NCI-H2196 treated with DMSO at 0.1 percent for 48 hours (cell line): ENCODE measurements around the gene ADCY1.

ENCODE experiments used
- DNase-seq: peaks from one replicate; lab custom pipeline; 2025; ENCODE audit not compliant: unreplicated experiment; lab: John Stamatoyannopoulos, UW

The ADCY1 gene

DNA sequence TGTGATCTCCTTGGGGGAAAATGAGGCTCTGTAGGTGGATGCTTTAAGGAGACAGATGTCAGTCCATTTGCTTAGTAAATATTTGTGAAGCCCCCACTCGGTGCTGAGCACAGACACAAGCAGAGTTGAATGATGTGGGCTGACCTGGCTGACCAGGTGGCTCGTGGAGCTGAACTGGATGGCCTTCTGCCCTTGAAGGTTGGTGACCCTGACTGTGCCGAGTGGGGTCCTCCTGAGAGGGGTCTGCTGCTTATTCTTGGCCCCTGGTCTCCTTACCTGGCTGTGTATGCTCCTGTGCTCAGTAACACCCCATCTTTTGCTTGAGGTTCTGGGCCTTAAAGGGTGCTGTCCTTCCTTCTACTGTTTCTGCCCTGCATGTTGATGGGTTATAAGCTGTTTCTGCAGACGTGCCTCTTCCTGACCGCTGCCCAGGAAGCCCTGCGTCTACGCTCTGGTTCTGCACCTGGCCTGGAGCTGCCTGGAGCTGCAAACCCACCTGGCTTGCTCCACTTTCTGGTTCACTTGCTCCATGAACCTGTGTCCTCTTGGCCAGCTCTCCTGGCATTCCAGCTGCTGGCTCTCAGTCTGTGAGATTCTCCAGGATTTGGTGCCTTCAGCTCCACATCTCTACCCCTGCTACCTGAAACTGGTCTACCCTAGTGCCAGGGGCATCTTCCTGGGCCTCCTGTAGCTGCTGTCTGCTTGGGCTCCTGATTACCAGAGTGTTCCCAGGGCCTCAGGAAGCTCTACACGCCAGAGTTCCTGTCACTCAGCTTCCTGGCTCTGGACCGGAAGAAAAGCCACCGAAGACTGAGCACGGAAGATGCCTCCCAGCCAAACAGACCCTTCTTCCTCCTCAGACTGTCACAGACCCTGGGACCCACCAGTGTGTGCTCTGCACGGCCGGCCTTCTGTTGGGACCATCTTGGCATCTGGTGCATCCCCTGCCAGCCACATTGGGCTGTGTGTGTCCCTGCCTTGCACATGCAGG is 76.5 kb downstream of the ADCY1 start:
- no peak for DNase-seq

DNA sequence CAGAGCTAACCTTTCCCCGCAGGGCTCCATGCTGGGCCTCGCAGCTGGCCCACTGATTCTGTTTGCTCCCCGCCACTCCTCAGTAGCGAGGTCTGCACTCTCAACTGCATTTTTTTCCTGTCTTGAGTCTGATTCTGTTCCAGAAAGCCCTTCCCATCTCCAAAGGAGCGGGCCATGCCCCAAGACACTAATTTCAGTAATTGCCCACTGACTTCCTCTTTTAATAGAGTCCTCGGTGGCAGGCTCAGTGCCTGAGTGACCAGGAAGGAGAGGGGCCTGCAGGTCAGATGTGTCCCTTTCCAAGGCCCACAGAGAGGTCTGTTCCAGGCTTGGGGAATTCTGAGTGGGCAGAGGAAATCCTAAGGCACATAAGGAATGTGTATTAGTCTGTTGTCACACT is 77.4 kb downstream of the ADCY1 start:
- no peak for DNase-seq

DNA sequence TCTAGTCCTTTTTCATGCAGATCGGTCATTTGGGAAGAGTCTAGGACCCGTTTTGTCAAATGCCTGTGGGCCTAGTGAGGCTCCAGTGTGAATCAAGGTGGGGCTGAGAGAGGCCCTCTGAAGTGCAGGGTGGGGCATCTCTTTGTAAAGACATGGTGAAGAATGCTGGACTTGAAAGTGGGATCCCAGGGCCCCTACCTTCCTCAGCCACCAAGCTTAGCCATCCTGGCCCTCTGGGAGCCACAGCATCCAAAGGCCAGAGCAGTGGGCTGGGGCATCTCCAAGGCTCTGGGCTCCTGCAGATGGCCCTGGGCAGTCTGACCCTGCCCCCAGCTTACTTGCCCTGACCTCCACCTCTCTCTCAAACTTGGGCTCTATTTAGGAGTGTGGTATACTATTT is 78.5 kb downstream of the ADCY1 start:
- no peak for DNase-seq

DNA sequence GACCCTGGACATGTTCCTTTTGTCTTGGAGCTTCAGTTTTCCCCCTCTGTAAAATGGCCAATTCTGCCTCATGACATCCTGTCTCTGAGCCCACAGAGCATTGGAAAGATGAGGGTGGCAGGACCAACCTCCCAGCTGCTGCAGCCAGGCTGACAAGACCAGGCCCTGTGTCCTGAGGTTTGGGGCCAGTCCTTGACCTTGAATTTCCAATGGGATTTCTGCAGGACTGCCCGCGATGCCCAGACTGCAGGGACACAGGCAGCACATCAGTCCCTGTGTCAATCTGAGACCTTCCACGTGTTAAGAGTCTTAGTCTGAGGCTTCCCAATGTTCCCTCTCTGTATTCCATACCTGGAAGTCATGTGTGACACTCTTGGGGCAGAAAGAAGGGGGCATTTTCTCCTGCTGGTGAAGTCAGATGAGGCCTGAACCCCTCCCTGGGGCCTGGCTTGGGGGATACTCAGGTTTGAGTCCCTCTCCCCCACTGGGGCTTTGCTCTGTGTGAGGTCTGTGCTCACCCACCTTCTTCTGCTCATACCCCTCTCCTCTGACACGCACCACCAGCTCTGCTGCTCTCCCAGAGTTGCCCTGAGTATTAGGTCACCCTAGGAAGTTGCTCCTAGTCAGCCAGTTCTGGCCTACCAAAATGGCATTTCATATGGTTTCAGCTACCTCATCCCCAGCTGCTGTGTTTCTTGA is 79.2 kb downstream of the ADCY1 start:
- no peak for DNase-seq

DNA sequence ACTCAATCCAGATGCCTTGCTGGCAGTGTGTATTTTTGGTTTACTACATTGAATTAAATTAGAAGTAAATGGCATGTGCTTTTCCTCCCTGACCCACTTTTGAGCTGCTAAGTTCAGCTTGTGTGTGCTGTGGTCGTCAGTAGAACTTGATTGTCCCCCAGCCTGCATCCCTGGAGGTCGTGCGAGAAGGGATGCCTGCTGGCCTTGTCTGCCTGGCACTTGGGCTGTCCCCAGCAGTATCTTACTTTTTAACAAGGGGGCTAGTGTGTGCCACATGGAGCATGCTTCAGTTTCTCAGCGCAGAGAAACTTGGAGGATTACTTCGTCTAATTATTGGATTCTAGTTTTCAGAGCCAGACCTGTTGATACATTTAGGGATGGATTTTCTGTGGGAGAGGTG is 80.2 kb downstream of the ADCY1 start:
- no peak for DNase-seq

DNA sequence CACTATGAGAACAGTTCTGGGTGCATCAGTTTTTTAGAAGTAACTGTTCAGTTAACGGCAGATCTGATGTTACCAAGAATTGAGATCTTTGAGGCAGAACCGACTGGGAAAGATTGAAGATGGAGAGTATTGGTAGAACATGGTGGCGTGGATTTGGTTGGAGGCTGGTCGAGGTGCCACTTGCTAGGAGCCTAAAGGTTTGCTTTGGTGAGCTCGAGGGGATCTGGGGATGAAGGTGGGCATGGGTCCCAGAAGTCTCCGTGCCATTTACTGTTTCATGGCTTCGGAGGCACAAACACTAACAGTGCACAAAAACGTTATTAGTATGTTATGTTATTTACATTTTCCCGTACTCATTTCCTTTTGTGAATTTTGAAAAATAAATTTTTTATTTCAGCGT is 81.4 kb downstream of the ADCY1 start:
- no peak for DNase-seq

DNA sequence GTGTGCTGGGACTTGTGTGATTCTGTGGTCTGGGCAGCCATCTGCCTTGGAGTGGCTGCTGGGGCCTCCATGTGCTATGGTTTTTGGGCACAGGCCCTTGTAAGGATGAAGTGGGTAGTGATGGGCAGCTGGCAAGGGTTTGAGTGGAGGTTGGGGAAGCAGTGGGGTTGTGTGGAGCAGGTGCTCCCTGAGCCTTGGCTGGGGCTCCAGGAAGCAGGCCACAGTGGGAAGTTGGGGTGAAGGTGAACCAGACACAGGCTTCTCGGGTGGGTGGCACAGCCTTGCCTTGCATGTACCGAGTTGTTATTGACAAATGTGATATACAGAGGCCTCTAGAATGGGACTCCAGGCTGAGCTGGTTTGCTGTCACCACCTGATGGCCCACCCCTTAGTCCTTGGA is 82.3 kb downstream of the ADCY1 start:
- DNase-seq: no peak

DNA sequence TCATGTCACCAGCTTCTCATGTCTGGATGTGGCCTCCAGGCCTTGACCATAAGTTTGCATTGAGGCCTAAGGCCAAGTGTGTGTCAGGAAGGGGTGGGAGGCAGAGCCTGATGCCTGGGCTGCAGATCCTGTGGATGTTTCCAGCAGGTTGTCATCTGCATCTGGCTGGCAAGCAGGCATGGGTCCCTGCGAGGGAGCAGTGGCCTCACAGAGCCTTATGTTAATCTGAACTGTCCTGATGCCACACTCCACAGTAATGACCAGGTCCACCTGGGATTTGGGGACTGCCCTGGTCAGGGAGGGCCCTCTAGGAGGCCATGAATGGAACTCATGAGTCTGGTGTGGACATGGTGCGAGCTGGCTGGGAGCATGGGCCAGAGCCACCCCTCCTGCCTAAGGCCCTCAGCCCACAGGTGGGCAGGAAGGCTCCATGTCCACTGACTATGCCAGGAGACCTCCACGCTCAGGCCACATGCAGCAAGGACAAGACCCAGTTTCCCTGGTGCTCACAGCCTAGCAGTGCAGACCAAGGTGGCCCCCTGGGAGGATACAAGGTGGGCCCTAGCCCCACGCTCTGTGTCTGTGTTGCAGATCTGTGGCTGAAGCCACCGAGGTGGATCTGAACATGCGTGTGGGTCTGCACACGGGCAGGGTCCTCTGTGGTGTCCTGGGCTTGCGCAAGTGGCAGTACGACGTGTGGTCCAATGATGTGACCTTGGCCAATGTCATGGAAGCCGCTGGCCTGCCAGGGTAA is 83.1 kb downstream of the ADCY1 start:
- DNase-seq: no peak

DNA sequence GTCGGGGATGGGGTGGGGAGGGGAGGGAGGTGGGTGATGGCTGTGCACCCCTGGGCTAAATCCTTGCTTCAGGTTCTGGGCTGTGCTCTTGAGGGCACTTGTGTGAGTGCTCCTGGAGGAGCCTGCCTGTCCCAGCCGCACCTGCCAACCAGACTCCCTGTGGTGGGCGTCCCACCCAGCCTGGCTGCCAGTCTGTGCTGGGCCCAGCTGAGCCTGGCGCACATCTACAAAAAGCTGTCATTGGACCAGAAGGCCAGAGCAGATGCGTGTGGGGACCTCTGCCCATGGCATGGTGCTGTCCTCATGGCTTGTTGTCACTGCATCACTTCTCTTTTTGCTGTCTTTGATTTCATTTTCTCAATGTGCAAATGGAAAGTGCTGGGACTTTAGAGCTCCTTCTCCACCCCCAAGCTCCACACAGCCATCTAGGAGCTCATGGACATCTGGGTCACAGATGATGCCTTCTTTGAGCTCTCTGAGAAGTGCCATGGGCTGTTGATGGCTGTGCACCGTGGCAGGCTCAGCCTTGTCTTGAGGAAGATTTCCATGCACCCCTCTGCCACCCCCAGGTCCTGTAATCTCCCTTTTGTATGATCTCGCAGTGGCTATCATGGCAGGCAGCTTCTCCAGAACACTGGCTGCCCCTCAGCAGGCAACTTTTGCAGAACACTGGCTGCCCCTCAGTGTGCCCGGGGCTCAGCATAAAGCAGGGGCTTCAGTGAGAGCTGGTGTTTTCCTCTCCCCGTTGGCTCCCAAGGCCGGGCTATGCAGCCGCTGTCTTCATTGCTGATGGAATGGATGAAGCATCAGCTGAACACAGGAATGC is 83.9 kb downstream of the ADCY1 start:
- DNase-seq: no peak

DNA sequence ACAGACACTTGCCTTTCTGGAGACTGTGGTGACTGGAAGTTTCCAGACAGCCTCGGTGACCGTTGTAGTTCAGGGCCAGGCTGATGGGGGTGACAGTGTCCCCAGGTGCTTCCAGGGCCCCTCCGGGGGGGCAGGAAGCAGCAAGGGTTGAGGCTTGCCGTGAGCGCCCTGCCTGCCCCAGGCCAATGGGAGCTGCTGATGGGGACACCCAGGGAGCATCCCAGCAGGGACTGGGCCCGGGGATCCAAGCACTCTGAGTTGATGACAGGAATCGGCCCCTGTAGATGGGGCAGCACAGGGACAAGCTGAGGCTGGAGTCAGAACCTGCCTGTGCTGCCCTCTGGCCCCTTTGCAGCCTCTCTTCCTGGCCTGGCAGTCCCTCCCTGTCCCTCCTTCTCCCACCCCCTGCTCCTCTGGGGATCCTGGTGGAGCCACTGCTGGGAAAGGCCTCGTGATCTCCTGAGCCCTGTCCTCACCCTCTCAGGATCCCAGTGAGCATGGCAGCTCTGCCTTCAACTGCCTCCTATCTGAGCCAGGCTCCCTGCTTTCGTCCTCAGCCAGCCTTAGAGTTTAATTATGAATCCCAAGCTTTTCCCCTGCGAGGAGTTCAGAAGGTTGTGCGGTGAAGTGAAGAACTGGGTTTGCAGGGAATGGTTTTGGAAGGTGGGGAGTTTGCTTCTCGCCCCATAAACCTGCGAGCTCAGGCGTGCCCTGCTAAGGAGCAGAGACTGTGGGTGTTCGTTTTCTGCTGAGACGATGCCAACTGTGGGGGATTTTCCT is 84.7 kb downstream of the ADCY1 start:
- DNase-seq: no peak

DNA sequence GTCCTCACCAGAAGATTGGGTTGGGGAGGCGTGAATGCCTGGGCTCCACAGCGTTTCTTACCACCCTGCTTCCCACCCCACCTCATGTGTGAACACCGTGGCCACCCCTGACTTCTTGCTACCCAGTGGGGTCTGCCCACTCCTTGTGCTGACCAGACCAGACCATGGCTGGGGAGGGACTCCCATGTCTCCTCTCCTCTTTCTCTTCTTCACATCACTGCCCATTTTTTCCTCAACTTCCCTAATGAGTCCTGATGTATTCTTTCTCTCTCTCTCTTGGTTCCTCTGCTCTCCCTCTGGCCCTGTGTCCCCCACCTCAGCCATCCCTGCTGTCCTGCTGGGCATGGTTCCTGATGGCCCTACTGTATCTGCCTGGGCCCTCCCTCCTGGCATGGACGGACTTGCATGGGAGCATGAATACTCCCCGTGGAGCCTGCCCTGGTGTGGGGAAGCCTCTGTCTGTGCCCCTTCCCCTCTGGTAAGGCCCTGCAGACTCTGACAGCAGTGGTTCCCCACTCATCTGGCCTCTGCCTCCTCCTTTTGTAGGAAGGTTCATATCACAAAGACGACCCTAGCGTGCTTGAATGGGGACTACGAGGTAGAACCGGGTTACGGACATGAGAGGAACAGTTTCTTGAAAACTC is 85.5 kb downstream of the ADCY1 start:
- DNase-seq: no peak

DNA sequence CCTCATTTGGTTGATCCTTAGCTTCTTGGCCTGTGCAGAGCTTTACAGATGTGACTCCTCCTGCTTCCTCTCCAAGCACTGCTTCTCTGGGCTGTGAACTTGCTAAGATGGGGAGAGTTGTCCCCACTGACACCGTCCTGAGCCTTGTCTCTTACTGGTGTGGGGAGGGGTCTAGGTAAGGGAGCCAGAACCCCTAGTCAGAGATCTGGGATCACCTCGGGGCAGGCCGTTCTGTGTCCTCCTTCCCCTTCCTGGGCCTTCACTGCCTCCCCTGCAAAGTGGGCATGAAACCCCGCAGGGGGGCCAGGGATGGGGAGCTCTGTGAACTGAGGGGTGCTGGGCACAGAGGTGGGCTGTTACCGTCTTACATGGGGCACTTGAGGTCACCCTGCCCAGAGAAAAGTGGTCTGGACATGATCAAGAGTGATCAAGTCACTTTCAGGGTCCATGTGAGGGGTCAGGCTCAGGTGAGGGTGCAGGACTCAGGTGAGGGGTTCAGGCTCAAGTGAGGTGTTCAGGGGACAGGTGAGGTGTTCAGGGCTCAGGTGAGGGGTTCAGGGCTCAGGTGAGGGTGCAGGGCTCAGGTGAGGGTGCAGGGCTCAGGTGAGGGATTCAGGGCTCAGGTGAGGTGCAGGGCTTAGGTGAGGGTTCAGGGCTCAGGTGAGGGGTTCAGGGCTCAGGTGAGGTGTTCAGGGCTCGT is 86.2 kb downstream of the ADCY1 start:
- no peak for DNase-seq

DNA sequence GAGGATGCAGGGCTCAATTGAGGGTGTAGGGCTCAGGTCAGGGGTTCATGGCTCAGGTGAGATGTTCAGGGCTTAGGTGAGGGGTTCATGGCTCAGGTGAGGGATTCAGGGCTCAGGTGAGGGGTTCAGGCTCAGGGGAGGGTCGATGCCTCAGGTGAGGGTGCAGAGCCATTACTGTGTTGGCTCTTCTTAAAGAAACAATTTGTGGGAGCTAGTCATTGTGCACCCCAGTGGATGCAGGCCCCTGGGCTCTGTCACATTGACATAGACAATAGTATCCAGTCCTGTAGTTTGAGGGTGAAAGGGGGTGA is 86.7 kb downstream of the ADCY1 start:
- no peak for DNase-seq

DNA sequence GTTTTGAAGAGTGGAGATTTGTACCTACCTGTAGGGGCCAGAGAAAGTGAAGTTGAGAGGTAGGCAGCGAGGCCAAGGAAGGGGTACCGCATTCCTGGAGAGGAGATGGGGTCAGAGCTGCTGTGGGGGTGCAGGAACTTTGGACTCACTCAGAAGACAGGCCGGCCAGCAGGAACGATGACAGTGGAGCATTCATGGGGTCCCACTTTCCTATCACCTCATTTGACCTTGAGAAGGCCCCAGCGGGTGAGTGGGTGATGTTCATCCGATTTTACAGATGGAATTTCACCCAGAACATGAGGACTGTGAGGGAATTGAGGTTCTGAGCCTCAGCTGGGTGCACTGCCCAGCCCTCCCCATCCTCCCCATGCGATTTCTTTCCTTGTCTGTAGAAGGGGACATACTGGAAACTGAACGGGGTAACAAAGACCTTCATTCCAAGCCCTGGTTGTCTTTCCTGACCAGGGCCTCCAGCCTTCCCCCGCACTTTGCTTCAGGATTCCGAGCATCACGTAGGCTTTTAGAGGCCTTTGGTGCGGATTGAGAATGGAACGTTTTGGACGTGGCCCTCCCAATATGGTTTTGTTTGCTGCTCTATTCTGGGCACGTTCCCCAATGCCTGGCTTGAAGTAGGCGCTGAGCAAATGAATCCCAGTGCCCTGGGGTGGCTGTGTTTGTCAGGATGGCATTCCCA is 87.3 kb downstream of the ADCY1 start:
- DNase-seq: no peak

DNA sequence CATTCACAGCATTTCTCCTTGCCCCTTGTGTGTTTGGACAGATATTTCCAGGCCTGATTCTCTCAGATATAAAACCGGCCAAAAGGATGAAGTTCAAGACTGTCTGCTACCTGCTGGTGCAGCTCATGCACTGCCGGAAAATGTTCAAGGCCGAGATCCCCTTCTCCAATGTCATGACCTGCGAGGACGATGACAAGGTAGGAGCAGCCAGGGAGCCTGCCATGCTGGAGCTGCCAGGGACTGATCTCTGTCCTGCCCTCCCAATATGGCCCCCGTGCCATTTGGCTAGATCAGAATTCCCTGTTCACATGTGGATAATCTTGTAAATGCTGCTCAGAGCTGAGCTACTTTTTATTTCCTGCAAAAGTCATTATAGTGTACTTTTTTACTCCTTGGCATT is 87.8 kb downstream of the ADCY1 start:
- DNase-seq: no peak

DNA sequence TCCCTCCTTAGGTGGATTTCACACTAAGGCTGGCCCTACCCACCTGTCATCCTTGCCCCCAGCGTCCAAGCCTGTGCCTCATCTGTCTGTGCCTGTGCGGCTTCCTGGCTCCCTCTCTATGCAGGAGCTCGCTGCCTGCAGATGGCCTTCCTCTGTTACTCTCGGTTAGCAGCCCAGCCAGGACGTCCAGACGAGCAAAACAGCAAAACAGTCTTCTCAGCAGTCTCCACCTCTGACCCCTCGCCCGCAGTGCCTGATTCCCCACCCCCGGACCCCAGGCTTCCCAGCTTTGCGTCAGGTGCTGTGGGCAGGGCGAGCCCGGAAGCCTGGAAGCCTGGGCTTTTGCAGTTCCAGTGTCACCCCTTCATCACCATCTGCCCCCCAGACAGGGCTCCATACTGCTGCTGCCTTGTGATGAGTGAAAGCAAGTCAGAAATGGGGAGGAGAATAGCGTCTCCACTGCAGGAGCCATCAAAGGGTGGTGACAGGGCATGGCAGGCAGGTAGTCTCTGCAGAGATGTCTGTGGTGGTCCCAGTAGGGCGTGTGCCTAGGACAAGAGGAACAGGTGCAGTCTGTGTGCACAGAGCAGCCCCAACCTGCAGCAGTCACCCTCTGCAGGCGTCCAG is 88.5 kb downstream of the ADCY1 start:
- DNase-seq: no peak

DNA sequence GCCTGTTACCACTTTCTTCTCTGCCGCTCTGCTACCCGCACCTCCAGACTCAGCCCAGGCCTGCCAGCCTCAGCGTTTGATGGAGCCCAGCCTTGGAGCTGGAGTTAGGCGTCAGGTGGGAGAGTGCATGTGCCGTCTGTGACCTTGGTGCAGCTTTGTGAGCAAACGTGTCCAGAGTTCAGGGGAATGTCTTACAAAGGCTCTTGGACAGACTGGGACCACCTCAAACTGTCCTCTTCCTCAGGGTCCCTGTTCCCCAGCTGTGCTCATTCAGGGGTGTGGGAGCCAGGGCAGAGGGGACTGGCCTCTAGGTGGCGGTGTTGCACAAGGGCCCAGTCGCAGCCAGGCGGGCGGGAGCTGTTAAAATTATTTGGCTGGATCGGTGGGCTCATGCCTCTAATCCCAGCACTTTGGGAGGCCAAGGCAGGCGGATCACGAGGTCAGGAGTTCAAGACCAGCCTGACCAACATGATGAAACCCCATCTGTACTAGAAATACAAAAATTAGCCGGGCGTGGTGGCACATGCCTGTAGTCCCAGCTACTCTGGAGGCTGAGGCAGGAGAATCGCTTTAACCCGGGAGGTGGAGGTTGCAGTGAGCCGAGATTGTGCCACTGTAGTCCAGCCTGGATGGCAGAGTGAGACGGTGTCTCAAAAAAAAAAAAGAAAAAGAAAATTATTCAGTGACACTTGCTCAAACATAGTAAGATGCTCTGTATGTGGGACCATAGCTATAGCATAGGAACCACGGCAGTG is 89.2 kb downstream of the ADCY1 start:
- no peak for DNase-seq
